Mucosa of descending colon (tissue), 3 donors: ENCODE data around the gene NAA16. TPM values are rescaled to one million over a fixed set of nuclear protein-coding genes. Genes with fewer than 3 reads are reported as not detected.
"Not testable (repeated sequence)": the region's sequence is repeated elsewhere in the genome, so short reads cannot be mapped to it uniquely, and the experiment has no call there.

ENCODE experiments used
- ATAC-seq: fragments of 200-7000 bp; cut with Tn5 transposase; one replicate; pipeline ENCODE4 v1.9.1; 2020; ENCODE audit warnings: mild to moderate bottlenecking, moderate library complexity
- DNase-seq, 3 donors: peaks; one replicate each; pipeline ENCODE4 v3.0.0-alpha.2; 2020
- H3K36me3 ChIP-seq: fragments of 200-600 bp; one replicate; pipeline ENCODE4 v1.8.0; 2021; ENCODE audit warnings: low read depth, mild to moderate bottlenecking
- H3K4me1 ChIP-seq: fragments of 200-600 bp; one replicate; pipeline ENCODE4 v1.8.0; 2021; ENCODE audit warnings: low read depth, mild to moderate bottlenecking
- H3K4me3 ChIP-seq: fragments of 200-600 bp; one replicate; pipeline ENCODE4 v1.8.0; 2021; ENCODE audit warnings: mild to moderate bottlenecking
- H3K9me3 ChIP-seq: fragments of 200-600 bp; one replicate; pipeline ENCODE4 v1.8.0; 2021; ENCODE audit warnings: mild to moderate bottlenecking
- intact Hi-C, 2 donors: fragments of 100-400 bp; cut with DNase I in 1 of 2; cut with micrococcal nuclease in 1 of 2; formaldehyde crosslinking; loops; one replicate each; pipeline versions ENCODE4 v1.11.0 to v1.11.1; 2022; cut with DNase I, micrococcal nuclease
- total RNA-seq, 3 donors: library from RNA; stranded (reverse); fragmentation: NEBNext Ultra II Directional in 2 of 3; extraction: Animal tissue kit (Norgen Biotek cat#: 25700) in 2 of 3; gene quantifications; one replicate each; pipeline versions ENCODE4 v1.2.1 to v1.2.4, GENCODE V29; 2021 to 2023
- TF ChIP-seq, protein P1 (sequence below): fragments of 200-600 bp; IDR thresholded peaks from one replicate; pipeline ENCODE4 v1.8.0; 2022; ENCODE audit warnings: antibody characterized with exemption, mild to moderate bottlenecking
- donor health status: DM: no; HTN: no; CAD: no; lungs with moderate emphysema.
- donor health status: DM: no; HTN: no; CAD: no.
- donor health status: DM: no; HTN: yes; CAD: no.

NAA16 gene
- total RNA-seq, 3 donors from 2014 or later = 11.0 to 18.6 (median 18.1) TPM

DNA sequence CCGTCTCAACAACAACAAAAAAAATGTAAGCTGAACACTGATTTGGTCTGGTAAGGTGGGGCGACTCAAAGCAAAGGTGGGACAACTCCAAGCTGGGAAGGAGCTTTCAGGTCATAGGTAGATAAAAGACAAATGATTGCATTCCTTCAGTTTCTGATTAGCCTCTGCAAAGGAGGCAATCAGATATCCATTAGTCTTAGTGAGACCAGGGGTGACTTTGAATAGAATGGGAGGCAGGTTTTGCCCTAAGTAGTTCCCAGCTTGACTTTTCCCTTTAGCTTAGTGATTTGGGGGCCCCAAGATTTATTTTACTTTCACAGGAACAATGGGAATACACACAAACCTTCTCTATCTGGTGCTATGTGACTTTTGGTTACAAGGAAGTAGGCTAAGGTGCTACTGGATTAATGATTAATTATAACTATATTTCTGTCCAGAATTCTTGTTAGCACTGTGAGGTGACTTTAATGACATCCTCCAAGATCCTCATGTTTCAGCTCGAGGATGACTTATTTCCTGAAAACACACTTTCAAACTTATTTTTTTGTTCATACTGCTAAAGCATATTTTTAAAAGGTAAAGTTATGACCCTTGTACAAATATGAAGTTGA is 37.1 kb upstream of the NAA16 start:
- TF ChIP-seq, protein P1, sequence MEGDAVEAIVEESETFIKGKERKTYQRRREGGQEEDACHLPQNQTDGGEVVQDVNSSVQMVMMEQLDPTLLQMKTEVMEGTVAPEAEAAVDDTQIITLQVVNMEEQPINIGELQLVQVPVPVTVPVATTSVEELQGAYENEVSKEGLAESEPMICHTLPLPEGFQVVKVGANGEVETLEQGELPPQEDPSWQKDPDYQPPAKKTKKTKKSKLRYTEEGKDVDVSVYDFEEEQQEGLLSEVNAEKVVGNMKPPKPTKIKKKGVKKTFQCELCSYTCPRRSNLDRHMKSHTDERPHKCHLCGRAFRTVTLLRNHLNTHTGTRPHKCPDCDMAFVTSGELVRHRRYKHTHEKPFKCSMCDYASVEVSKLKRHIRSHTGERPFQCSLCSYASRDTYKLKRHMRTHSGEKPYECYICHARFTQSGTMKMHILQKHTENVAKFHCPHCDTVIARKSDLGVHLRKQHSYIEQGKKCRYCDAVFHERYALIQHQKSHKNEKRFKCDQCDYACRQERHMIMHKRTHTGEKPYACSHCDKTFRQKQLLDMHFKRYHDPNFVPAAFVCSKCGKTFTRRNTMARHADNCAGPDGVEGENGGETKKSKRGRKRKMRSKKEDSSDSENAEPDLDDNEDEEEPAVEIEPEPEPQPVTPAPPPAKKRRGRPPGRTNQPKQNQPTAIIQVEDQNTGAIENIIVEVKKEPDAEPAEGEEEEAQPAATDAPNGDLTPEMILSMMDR = no peak
- ATAC-seq (no peak), DNase-seq (no peak)
- no peaks in the 10 kb centered on the region for H3K36me3 ChIP-seq
- no peak overlapping the region for H3K4me3 ChIP-seq
- no peaks in the 10 kb centered on the region for H3K4me1 ChIP-seq
- intact Hi-C loops = no loop called here
- H3K9me3 ChIP-seq = peaks cover 7% of the 10 kb centered on the region

DNA sequence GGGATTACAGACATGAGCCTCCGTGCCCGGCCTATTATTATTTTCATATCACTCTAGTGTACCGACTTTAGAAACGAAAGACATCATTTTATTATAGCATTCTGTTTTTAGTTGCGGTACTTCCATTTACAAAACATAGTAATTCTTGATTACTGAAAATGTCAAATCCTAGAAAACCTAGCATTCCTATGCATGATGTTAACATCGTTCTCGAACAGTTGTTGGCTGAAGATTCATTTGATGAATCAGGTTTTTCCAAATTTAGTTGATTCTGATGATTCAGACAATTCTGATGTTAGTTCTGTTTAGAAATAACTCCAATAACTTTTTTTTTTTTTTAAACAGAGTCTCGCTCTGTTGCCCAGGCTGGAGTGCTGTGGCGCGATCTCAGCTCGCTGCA is 36.2 kb upstream of the NAA16 start:
- H3K4me1 ChIP-seq = no peaks in the 10 kb centered on the region
- no peaks in the 10 kb centered on the region for H3K36me3 ChIP-seq
- ATAC-seq = no peak
- intact Hi-C loops = no loop called here
- no peaks in the 10 kb centered on the region for H3K9me3 ChIP-seq
- no peak for DNase-seq
- TF ChIP-seq, protein P1 = no peak
- H3K4me3 ChIP-seq = no peak overlapping the region

DNA sequence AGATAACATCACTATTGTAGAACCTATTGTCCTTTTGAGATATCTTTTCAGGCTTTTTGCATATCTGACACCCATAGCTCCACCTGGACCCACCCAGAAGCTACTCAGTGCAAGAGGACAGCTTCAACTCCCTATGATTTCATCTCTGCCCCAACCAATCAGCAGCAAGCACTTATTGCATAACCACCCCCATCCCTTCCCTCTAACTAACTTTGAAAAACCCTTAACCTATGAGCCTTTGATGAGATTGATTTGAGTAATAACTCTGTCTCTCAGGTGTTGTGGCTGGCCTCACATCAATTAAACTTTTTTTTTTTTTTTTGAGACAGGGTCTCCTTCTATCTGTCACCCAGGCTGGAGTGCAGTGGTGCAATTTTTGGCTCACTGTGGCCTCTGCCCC is 34.2 kb upstream of the NAA16 start:
- TF ChIP-seq, protein P1 = no peak
- Histone ChIP-seq H3K36me3 (no peaks in the 10 kb centered on the region), H3K9me3 (no peaks in the 10 kb centered on the region), H3K4me3 (no peak overlapping the region), H3K4me1 (no peaks in the 10 kb centered on the region)
- DNase-seq (no peak), ATAC-seq (no peak)
- intact Hi-C loops = no loop called here

DNA sequence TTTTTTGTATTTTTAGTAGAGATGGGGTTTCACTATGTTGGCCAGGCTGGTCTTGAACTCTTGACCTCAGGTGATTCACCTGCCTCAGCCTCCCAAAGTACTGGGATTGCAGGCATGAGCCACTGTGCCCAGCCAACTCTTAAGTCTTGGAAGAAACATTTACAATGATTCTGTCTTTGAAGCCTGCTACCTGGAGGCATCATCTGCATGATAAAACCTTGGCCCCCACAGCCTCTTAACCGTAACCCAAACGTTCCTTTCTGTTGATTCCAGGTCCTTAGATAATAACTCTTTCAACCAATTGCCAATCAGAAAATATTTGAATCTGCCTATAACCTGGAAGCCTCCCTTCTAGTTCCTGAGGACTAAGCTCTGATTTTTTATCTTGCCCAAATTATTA is 31.9 kb upstream of the NAA16 start:
- H3K9me3 ChIP-seq, H3K4me3 ChIP-seq, H3K36me3 ChIP-seq, intact Hi-C loops, ATAC-seq, H3K4me1 ChIP-seq, DNase-seq: not testable (repeated sequence)

DNA sequence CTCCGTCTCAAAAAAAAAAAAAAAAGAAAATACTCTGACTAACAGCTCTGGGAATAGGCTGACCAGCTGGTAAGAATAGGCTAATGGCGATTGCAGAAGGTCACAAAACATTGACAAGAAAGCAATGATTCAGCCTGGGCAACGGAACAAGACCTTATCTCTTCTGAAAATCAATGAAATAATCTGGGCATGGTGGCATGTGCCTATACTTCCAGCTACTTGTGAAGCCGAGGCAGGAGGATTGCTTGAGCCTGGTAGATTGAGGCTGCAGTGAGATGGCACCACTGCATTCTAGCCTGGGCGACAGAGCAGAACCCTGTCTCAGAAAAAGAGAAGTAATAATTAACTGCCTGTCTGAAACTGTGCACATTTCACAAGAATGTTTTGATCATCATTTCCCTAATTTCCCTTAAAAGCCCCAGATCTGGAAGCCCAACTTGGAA is 28.9 kb upstream of the NAA16 start:
- Histone ChIP-seq H3K4me1 (no peaks in the 10 kb centered on the region), H3K4me3 (no peak overlapping the region), H3K36me3 (no peaks in the 10 kb centered on the region), H3K9me3 (no peaks in the 10 kb centered on the region)
- intact Hi-C loops = no loop called here
- TF ChIP-seq, protein P1 = no peak
- ATAC-seq = no peak
- no peak for DNase-seq

DNA sequence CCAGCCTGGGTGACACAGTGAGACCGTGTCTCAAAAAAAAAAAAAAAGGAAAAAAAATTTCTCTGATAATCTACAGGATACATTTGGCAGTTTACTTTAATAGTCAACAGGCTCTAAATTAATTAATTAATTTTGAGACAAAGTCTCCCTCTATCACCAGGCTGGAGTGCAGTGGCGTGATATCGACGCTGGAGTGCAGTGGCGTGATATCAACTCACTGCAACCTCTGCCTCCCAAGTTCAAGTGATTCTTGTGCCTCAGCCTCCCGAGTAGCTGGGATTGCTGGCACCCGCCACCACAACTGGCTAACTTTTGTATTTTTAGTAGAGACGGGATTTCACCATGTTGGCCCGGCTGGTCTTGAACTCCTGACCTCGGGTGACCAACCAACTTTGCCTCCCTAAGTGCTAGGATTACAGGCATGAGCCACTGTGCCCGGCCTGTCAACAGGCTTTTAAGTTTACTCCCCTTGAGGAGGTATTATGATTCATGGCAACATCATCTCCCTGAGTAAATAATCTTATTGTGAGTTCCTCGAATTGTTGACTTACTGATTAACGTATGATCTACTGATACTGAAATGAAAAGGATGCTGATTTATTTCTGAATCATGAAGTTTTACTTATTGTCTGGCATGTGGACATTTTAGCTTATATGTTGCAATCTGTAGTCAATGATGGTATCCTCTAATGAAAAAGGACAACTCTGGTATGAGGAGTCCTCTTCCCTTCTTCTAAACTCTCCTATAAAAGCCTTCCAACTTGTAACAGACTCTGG is 26.4 kb upstream of the NAA16 start:
- Histone ChIP-seq H3K4me3 (no peak overlapping the region), H3K4me1 (no peaks in the 10 kb centered on the region), H3K9me3 (no peaks in the 10 kb centered on the region), H3K36me3 (no peaks in the 10 kb centered on the region)
- DNase-seq (no peak), ATAC-seq (no peak)
- intact Hi-C loops = no loop called here
- TF ChIP-seq, protein P1 = no peak
